ENCODE results near the gene P4HA3.
A peak's percentile ranks its signal among the peaks of the same experiment; 100 is the strongest.

Gene P4HA3

DNA sequence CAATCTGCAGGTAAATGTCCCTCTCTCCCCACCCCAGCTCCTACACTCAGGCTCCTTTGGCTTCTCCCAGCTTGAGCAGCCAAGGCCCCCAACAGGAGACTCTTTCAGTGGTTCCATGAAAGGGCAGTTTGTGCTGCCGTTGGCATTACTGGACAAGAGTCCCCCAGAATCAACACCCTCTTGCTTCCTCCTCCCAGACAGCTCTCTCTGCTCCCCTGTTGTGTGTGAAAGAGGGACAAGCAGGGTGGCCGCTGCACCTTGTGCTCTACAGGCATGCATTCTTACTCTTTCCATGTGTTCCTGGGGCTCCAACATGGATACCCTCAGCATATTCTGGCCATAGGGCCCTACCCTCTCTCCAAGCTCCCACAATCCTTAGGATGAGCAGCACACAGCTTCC lies 48.7 kb downstream of the P4HA3 start:
- no peak for DNase-seq

DNA sequence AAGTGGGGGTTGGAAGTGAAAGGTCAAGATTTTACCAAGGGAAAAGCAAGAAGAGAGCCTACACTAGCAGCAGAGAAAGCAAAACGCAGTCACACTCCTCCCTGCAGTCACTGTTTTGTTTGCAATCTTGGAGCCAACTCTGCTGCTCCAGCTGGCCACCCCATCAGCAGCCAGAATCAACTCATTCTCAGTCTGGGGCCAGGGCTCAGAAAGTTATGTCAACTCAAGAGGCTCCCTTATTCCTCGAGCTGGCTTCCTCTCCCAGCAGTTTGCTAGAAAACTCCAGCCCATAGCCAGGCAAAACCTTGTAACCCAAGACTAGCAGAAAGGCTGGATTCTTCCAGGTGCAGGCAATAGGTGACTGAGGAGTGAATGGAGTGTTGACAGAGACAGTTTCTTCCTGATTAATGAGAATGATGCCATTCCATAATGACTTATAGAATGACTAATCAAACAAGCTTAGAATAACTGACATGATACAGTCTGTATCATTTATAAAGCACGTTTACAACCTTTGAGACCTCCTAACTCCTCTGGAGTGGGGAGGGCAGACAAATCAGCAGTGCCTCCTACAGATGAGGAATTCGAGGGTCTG lies 53.4 kb downstream of the P4HA3 start:
- DNase-seq = peak; percentile 45

DNA sequence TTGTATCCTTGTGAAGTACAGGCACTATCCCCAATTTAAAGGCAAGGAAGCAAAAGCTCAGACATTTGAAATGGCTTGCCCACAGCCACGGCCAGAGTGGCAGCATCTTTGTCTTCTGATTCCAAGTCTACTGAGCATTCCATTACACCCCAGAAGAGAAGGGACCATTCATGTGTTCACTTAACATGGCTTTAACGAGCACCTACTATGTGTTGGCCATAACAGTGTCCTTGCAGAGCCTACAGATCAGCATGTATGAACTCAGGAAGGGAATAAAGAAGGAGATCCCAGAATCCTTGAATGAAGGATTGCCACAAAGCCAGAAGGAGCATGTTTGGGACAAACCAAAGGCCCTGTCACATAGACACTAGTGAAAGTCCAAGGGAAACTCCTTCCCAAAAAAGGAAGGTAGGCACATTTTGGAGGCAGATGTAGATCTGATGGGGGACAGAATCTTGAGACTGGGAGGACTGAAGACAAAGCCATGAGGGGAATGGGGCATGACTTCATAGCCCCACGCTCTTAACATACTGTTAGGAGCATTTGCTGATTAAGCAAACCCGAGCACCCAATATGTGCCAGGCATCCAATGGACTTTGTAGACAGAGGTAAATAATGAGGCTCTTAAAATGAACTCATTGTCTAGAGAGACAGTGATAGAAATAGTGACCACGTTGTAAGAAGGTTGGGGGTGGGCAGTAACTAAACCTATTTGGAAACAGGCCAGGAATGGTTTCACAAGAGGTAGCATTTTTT lies 54.9 kb downstream of the P4HA3 start:
- no peak for DNase-seq

DNA sequence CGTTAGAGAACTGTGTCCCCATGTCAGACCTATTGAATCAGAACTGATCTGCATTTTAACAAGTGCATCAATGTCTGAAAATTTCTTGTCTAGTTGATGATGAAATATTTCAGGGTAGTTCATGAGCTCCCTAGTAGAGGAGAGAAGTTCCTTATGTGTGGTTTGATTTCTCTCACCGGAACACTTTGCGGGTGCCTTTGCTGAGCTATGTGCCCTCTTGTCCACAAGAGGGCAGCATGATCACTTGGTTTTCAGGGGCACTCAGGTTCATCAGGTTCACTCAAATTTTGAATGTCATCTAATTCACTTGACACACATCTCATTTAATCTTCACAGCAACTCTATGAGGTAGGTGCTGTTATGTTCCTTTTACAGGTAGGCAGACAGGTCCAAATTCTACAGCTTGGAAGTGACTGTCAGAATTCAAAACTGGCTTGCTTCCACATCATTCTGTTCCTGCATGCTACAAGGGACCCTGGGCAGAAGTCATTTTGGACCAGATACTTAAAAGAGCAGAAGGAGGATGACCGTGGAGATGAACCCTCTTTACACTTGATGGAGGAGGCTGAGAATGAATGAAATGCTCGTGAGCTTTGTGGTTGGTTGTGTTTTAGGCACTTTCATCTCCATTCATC lies 55.6 kb downstream of the P4HA3 start:
- DNase-seq = peak; percentile 90

DNA sequence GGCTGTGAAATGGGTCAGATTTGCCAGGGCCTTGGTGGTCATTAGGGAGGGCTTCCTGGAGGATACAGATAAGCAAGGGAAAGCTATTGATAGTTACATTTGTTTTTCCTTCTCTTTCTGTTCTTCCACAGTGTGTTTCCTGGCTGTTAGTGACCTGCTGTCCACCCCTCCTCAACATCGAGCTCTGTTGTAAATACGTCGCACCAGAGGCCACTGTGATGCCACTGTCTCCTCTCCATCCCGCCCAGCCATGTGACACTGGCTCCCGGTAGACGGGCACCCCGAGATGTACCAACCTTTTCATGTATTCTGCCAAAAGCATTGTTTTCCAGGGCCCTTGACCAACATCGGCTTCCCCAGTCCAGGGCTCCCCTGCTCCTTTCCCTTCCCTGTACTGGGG lies 58.1 kb downstream of the P4HA3 start:
- no peak for DNase-seq

DNA sequence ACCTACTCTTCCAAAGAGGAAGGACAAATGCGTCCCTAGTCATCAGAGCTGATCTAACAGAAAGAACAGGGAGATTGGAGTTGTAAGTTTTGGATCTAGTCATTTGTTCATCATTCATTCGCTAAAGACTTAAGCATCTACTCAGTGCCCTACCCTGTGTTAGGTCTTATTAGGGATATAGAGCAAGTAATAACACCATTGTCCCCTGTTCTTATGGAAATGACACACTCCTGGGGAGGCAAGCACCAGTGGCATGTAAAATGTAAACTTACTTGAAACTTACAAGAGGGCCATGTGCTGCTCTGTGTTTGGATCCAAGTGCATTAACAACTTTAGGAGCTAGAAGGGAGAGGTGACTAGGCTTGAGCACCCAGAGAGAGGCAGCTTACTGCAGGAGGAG lies 61.9 kb downstream of the P4HA3 start:
- no peak for DNase-seq

DNA sequence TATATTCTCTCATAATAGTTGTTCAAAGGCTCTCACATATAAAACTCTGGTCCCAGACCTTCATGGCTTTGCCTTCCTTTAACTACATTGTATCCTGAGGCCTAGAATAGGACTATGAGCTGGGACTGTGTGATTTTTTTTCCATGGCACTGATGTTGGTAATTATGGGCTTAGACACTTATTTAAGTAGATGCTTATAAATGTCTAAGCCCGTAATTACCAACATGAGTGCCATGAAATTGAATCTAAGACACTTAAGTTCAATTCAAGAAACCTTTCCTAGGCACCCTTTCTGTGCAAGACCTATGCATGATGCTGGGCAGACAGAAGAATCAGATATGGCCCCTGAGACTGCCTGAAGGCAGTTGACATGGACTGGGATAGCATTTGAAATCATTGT lies 63.0 kb downstream of the P4HA3 start:
- DNase-seq = no peak

DNA sequence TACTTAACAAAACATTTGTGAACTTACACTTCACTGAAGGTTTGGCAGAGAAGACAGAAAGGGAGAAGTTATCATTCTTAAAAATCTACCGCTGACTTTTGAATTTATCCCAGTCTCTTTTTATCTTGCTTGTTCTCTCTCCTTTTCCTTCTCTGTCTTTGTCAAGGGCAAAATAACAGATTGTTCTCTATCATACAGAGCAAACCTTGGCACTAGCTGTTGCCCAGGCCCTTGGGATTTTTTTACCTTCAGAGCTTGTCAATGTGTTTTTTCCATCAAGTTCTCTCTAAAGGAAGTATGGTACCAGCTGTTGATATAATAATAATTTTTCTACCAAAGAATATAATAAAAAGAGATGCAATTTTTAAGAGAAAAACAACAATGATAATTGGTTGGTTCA lies 73.2 kb downstream of the P4HA3 start:
- DNase-seq = no peak

DNA sequence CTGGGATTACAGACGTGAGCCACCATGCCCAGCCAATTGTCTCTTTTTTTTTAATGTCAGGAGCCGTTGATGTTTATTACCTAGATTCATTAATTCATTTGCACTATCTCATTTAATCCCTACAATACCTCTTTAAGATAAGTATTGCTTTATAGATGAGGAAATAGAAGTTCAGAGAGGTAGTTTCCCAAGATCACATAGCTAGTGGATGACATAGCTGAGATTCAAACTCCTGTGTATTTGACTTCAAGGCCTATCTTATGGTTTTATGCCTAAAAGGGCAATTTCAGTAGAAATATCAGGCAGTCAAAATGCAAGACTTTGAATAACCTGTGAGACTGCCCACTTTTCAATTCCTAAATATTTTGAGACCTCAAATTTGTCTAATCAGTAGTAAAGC lies 73.9 kb downstream of the P4HA3 start:
- DNase-seq = no peak

DNA sequence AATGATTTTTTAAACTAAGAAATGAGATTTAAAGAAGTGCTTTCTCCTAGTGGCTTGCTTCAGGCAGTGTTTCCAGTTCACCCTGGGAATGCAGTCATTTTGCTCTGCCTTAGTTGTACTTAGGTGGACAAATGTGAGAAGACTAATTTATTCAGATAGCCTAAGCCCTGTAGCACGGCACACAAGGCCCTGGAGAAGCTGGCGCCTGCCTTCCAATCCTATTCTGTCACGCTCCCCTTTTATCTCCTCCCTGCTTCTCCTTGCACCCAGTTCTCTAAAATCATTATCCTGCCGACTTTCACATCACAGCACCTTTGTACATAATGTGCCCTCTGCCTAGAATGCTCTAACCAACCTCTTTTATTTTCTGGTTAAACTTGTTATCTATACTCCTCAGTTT lies 76.3 kb downstream of the P4HA3 start:
- DNase-seq = no peak

DNA sequence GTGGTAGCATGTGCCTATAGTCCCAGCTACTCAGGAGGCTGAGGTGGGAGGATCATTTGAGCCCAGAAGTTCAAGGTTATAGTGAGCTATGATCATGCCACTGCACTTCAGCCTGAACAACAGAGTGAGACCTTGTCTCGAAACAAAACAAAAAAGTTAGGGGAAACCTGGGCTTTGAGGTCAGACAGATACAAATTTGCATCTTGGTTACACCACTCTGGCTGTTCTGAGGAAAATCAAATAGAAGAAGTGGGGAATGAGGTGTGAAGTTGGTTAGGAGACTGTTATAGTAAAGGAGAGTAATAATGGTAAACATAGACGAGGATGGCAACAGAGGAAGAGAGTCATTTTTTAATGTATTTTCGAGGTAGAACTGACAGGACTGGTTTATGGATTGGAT lies 77.8 kb downstream of the P4HA3 start:
- DNase-seq = no peak

DNA sequence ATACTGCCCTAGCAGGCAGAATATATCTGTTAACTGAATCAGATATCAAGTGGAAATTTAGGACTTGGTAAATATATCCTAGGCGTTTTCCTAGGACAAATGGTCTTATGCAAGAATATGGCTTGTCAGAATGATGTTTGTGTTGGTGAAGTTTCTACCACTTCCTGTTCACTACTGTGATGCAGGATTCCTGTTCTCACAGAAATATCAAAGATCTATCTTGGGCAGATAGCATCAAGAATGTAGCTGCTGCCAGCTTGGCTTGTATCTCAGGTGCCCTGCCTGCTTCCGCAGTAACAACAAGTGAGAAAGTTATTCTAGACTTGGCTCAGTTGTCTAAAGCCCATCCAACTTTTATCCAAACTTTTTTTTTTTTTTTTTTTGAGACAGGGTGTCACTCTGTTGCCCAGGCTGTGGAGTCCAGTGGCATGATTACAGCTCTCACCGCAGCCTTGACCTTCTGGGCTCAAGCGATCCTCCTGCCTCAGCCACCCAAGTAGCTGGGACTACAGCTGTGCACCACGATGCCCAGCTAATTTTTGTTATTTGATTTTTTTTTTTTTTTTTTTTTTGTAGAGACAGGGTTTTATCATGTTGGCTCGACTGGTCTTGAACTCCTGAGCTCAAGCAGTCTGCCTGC lies 79.0 kb downstream of the P4HA3 start:
- no peak for DNase-seq

DNA sequence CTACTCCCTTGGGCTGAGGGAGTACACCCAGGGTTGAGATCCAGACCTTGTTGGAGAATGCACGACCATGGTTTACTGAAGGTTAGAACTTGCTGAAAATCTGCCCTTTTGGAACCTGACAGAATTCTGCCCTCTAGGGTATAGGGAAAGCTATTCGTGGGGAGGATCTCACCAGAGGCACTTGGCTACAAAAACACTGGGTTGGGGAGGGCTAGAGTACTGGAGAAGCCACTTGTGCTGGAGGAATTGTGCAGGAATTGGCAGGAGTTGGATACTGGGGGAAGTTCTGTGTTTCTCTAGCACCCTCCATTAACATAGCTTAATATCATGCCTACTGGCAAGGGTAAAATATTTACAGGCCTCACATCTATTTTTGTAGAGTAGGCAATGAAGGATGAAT lies 84.5 kb downstream of the P4HA3 start:
- peak; percentile 18 for DNase-seq

DNA sequence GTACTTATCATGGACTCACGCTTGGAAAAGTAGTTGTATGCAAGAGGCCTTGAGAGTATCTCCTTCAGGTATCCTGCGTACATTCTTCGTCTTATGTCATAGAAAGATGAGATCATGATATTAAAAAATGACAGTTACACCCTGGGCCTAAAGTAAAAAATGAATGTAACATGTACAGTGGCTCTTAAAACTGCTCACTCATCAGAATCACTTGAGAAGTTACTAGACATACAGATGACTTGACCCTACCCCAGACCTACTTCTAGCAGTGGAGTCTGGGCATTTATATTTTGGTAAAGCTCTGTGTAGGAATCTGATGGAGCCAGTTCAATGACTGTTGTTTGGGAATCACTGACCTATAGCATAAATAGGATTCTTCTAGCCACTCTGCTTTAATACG lies 85.9 kb downstream of the P4HA3 start:
- DNase-seq = no peak

DNA sequence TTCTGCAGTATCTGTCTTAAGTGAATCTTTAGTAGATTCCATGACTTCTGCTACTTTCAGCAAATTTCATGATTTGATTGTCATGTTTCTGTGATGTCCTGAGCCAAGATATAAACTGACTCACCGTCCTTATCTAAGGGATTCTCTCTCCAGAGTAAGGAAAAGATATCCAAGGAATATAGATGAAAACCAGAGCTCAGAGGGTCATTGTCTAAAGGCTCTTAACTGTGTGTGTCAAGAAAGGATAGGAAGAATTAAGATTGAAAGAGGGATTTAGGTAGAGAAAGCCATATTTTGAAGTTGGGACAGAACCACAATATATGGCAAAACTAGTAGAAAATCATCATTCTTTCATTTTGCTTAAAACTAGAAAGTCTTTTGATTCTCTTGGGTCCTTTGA lies 89.6 kb downstream of the P4HA3 start:
- DNase-seq = no peak

DNA sequence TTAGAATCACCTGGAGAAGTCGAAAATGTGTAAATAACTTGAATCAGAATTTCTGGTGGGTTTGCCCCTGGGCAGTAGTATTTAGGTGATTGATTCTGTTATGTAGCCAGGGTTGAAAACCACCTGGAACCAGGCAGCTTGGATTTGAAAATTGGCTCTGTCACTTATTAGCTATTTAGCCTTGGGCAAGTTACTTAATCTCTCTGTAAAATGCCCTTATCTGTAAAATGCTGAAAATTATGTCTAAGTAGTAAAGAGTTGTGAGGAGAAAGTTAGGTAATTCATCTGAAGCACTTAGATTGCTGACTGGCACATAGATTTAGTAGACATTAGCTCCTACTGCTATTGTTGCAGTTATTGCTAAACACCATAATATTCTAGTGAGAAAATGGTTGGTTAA lies 91.1 kb downstream of the P4HA3 start:
- DNase-seq = no peak
